ENCODE results near the gene ARPC4. TPM values are rescaled to one million over a fixed set of nuclear protein-coding genes. Genes with fewer than 3 reads are reported as not detected.
"Not testable (repeated sequence)": the region's sequence is repeated elsewhere in the genome, so short reads cannot be mapped to it uniquely, and the experiment has no call there.

Gene ARPC4
- total RNA-seq, 1 donor from 2014 or later = 317 TPM

- DNase-seq (ENCODE audit: low read depth in 2 of 2) = no peak
These were observed 25.9 kb downstream of the ARPC4 start for GRCh38 chr3:9818666-9819335.

- DNase-seq (ENCODE audit: low read depth in 2 of 2) = no peak
These were observed 27.7 kb downstream of the ARPC4 start for GRCh38 chr3:9820543-9820942.

- DNase-seq (ENCODE audit: low read depth in 2 of 2) = peak in 1 of 2 donors; percentile 23
These were observed 28.1 kb downstream of the ARPC4 start for GRCh38 chr3:9820946-9821345.

GRCh38 chr3:9825451-9826040 is 32.7 kb downstream of the ARPC4 start:
- no peak for DNase-seq (ENCODE audit: low read depth in 2 of 2)

- peak in 1 of 2 donors; percentile 21 for DNase-seq (ENCODE audit: low read depth in 2 of 2)
These were observed 34.1 kb downstream of the ARPC4 start for GRCh38 chr3:9826815-9827573.

GRCh38 chr3:9828801-9829755 is 36.2 kb downstream of the ARPC4 start:
- DNase-seq (ENCODE audit: low read depth in 2 of 2) = no peak

GRCh38 chr3:9831253-9831652 is 38.4 kb downstream of the ARPC4 start:
- no peak for DNase-seq (ENCODE audit: low read depth in 2 of 2)

- no peak for DNase-seq (ENCODE audit: low read depth in 2 of 2)
These were observed 40.2 kb downstream of the ARPC4 start for GRCh38 chr3:9833078-9833477.

- DNase-seq (ENCODE audit: low read depth in 2 of 2) = no peak
These were observed 41.9 kb downstream of the ARPC4 start for GRCh38 chr3:9834520-9835380.

- peak; percentile 61 to 84 for DNase-seq (ENCODE audit: low read depth in 2 of 2)
These were observed 45.1 kb downstream of the ARPC4 start for GRCh38 chr3:9837701-9838582.

GRCh38 chr3:9838856-9839255 is 46.0 kb downstream of the ARPC4 start:
- DNase-seq (ENCODE audit: low read depth in 2 of 2) = no peak

GRCh38 chr3:9841015-9841414 is 48.1 kb downstream of the ARPC4 start:
- no peak for DNase-seq (ENCODE audit: low read depth in 2 of 2)

- peak; percentile 91 to 94 for DNase-seq (ENCODE audit: low read depth in 2 of 2)
These were observed 51.0 kb downstream of the ARPC4 start, which contains the start of gene RPUSD3 for GRCh38 chr3:9843715-9844438. Gene RPUSD3 (minus strand): TSS chr3:9844008. CDS start chr3:9843990, 18 bp downstream.

- DNase-seq (ENCODE audit: low read depth in 2 of 2) = no peak
These were observed 53.3 kb downstream of the ARPC4 start for GRCh38 chr3:9846231-9846630.

GRCh38 chr3:9846931-9847488 is 54.1 kb downstream of the ARPC4 start:
- DNase-seq (ENCODE audit: low read depth in 2 of 2) = no peak

GRCh38 chr3:9847870-9848269 is 55.0 kb downstream of the ARPC4 start:
- not testable (repeated sequence) for DNase-seq (ENCODE audit: low read depth in 2 of 2)

- peak in 1 of 2 donors; percentile 34 for DNase-seq (ENCODE audit: low read depth in 2 of 2)
These were observed 56.0 kb downstream of the ARPC4 start for GRCh38 chr3:9848860-9849259.

- DNase-seq (ENCODE audit: low read depth in 2 of 2) = not testable (repeated sequence)
These were observed 58.5 kb downstream of the ARPC4 start for GRCh38 chr3:9851383-9851782.

All from dermis microvascular lymphatic vessel endothelial cell (primary cell).